ENCODE data around the gene SUSD4.

The SUSD4 gene

GRCh38 chr1:223276029-223276428 is 87.9 kb downstream of the SUSD4 start:
- TF ChIP-seq, protein P1, sequence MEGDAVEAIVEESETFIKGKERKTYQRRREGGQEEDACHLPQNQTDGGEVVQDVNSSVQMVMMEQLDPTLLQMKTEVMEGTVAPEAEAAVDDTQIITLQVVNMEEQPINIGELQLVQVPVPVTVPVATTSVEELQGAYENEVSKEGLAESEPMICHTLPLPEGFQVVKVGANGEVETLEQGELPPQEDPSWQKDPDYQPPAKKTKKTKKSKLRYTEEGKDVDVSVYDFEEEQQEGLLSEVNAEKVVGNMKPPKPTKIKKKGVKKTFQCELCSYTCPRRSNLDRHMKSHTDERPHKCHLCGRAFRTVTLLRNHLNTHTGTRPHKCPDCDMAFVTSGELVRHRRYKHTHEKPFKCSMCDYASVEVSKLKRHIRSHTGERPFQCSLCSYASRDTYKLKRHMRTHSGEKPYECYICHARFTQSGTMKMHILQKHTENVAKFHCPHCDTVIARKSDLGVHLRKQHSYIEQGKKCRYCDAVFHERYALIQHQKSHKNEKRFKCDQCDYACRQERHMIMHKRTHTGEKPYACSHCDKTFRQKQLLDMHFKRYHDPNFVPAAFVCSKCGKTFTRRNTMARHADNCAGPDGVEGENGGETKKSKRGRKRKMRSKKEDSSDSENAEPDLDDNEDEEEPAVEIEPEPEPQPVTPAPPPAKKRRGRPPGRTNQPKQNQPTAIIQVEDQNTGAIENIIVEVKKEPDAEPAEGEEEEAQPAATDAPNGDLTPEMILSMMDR (IDR thresholded peaks at IDR 0.05; ENCODE audit: control insufficient read depth, insufficient read depth, low read depth, low read length, missing control alignments): no peak
- no peak for DNase-seq (ENCODE audit: low read depth)
- H3K4me3 ChIP-seq (ENCODE audit: control insufficient read depth, low read depth, low read length): no peak overlapping the region

GRCh38 chr1:223273511-223273910 is 90.5 kb downstream of the SUSD4 start:
- no peak for DNase-seq (ENCODE audit: low read depth)
- no peak overlapping the region for H3K4me3 ChIP-seq (ENCODE audit: control insufficient read depth, low read depth, low read length)
- TF ChIP-seq, protein P1 (IDR thresholded peaks at IDR 0.05; ENCODE audit: control insufficient read depth, insufficient read depth, low read depth, low read length, missing control alignments): no peak

DNA sequence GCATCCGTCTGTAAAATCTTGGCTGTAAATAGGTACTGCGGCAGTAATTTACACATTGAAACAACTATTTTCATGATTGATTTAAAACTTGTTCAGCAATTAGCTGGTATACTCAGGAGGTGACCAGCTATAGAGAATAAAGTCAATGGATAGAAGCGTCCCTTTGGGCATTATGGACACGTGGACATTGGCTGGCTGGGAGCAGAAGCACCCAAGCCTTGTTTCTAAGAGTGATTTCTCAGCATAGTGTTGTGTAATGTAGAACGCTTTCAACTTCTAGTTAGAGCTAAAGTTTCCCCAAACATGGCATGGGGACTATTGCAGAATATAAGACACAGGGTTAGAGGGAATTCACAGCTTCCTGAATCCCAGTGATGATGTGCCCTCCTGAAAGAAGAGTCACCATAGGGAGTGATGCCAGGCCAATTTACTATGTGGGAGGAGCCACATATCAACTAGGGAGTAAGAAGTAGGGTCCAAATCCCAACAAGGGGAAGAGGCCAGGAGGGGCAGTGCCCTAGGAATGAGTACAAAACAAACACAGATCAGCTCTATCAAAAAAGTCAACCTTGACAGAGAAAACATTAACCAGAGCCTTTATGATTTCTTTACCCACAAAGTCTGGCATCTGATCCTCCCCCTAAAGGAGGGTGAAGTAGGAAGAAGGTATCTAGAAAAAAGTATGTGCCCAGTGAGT is 92.7 kb downstream of the SUSD4 start:
- no peak for DNase-seq (ENCODE audit: low read depth)
- TF ChIP-seq, protein P1 (IDR thresholded peaks at IDR 0.05; ENCODE audit: control insufficient read depth, insufficient read depth, low read depth, low read length, missing control alignments): no peak
- no peak overlapping the region for H3K4me3 ChIP-seq (ENCODE audit: control insufficient read depth, low read depth, low read length)

DNA sequence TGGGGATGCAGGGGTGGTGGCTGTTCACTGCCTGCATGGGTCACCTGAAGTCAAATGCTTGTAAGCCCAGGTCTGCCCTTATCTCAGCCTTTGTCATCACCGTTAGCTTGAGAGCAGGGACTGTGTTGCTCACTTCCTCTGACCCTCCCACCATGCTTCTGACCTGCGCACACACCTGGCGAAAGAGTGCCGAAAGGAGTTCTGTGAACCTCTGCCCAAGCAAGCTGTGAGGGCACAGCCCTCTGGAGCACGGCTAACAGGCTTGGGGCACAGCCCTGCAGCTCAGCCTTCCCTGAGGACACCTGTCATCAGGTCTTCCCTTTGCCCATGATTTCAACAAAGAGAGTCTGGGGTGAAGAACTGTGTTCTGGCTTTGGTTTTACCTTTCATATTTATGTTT is 93.8 kb downstream of the SUSD4 start:
- TF ChIP-seq, protein P1 (IDR thresholded peaks at IDR 0.05; ENCODE audit: control insufficient read depth, insufficient read depth, low read depth, low read length, missing control alignments): no peak

DNA sequence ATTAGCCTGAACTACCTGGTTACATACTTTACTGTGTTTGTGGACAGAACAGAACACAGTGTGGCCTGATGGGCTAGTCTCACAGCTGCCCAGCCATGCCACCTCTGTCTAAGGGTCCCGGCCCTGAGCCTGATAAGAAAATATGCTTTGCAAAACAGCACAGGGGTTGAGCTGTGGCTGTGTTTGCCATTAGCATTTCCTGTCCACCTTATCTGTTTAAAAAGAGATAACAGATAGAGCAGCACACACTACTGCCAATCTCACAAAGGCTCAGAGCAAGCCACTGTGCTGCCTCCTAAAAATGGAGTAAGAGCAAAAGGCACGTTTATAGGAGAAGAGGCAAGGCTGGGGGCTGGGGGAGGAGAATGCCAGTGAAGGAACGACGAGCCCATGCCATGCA is 95.0 kb downstream of the SUSD4 start:
- DNase-seq (ENCODE audit: low read depth): no peak
- H3K4me3 ChIP-seq (ENCODE audit: control insufficient read depth, low read depth, low read length): no peak overlapping the region
- TF ChIP-seq, protein P1 (IDR thresholded peaks at IDR 0.05; ENCODE audit: control insufficient read depth, insufficient read depth, low read depth, low read length, missing control alignments): no peak

More for the DNA sequence above, 93.8 kb downstream of the SUSD4 start:
- no peak overlapping the region for H3K4me3 ChIP-seq (ENCODE audit: control insufficient read depth, low read depth, low read length)
- DNase-seq (ENCODE audit: low read depth): no peak

DNA sequence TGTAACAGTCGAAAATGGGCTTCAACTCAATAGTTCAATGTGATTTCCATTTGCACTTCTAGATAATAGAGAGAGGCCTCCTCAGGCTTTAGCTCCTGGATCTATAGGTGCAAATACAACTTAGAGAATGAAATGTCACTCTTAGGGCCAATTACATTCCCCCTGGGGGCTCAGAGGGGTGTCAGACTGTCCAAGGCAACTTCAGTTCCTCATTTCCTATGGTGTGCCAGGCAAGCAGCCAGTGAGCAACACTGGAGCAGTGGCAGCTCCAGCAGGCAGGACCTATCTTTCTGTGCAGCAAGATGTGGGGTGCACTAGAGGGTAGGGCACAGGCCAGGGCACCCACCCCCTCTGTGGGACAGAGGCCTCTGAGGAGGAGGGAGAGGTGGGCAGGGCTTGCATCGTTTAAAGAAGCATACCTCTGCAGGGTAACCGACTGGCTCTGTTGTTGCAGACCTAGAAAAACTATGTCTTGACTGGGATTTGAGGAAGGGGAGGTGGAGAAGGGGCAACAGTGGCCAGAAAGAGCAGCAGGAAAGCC is 97.3 kb downstream of the SUSD4 start:
- no peak for DNase-seq (ENCODE audit: low read depth)
- no peak overlapping the region for H3K4me3 ChIP-seq (ENCODE audit: control insufficient read depth, low read depth, low read length)
- TF ChIP-seq, protein P1 (IDR thresholded peaks at IDR 0.05; ENCODE audit: control insufficient read depth, insufficient read depth, low read depth, low read length, missing control alignments): no peak
